HepG2 (cell line): Measurements from ENCODE around the gene PARVB. TPM values are rescaled to one million over a fixed set of nuclear protein-coding genes. Genes with fewer than 3 reads are reported as not detected.

Experiments
- ATAC-seq: fragments of 200-7000 bp; cut with Tn5 transposase; 3 replicates; pipeline ENCODE4 v1.9.1; 2020; ENCODE audit warnings: mild to moderate bottlenecking, moderate library complexity
- BruUV-seq: library from RNA; stranded (reverse); fragments of 400-500 nt; replicated peaks from 2 replicates; lab custom pipeline; 2021; lab: Mats Ljungman, UMichigan
- CTCF ChIA-PET: fragments of 300-600 bp; formaldehyde crosslinking; extraction: SDS; loops from one replicate; lab custom pipeline; 2021; ENCODE audit warnings: low total read pairs, inconsistent platforms, low intra/inter-chr PET ratio; lab: Yijun Ruan, JAX
- POLR2A ChIA-PET: fragments of 350-600 bp; sonication (Branson Sonifier 250); formaldehyde crosslinking; loops from one replicate; lab custom pipeline; 2020; ENCODE audit warnings: antibody characterized with exemption, inconsistent platforms; lab: Yijun Ruan, JAX
- DNase-seq: peaks from one replicate; pipeline ENCODE4 v3.0.0-alpha.2; 2015; ENCODE audit warnings: low spot score
- FAIRE-seq: peaks from 3 replicates; lab custom pipeline; 2011; peaks lifted over from hg19 to GRCh38; lab: Jason Lieb, UNC
- H2AFZ ChIP-seq: one replicate; pipeline ENCODE4 v1.6.1; 2011; ENCODE audit warnings: low read length, inconsistent platforms
- H3K27ac ChIP-seq: fragments of 300-600 bp; 3 replicates; pipeline ENCODE4 v1.8.0; 2011; ENCODE audit warnings: mixed run types, mild to moderate bottlenecking, mixed read lengths, low read length, inconsistent platforms; ENCODE audit not compliant: insufficient read depth; ENCODE audit errors: extremely low read length
- H3K27me3 ChIP-seq, 2 experiments: fragments of 200-600 bp in 1 of 2; 2 replicates in 1 of 2; 3 replicates in 1 of 2; pipeline versions ENCODE4 v1.6.0 to v1.8.0; 2011; ENCODE audit warnings: low read length in 2 of 2, mild to moderate bottlenecking in 2 of 2, moderate library complexity in 2 of 2, inconsistent platforms in 1 of 2; ENCODE audit not compliant: insufficient read depth in 2 of 2, control insufficient read depth in 1 of 2
- H3K36me3 ChIP-seq, 2 experiments: fragments of 200-600 bp in 1 of 2; replicated peaks in 1 of 2; 2 replicates in 1 of 2; 3 replicates in 1 of 2; pipeline versions ENCODE4 v1.5.1 to v1.8.0; 2011; ENCODE audit warnings: low read length in 2 of 2, inconsistent platforms in 1 of 2; ENCODE audit not compliant: insufficient read depth in 2 of 2, control insufficient read depth in 1 of 2
- H3K4me1 ChIP-seq: 2 replicates; pipeline ENCODE4 v1.5.1; 2012; ENCODE audit warnings: low read length, inconsistent platforms; ENCODE audit not compliant: insufficient read depth
- H3K4me2 ChIP-seq: 2 replicates; pipeline ENCODE4 v1.6.0; 2011; ENCODE audit warnings: low read depth, low read length, inconsistent platforms
- H3K4me3 ChIP-seq, 3 experiments: fragments of 200-600 bp in 1 of 3; sonication (generic), shearing (Covaris generic) in 1 of 3; replicated peaks in 1 of 3; 2 replicates each; pipeline ENCODE4 v1.5.1; 2011 to 2016; ENCODE audit warnings: low read length in 3 of 3, inconsistent platforms in 2 of 3, low read depth in 2 of 3, mild to moderate bottlenecking in 2 of 3, control low read depth in 1 of 3, mixed read lengths in 1 of 3; ENCODE audit not compliant: insufficient read depth in 1 of 3
- H3K79me2 ChIP-seq: one replicate; pipeline ENCODE4 v1.6.1; 2011; ENCODE audit warnings: low read length, inconsistent platforms; ENCODE audit not compliant: insufficient read depth
- H3K9ac ChIP-seq: 2 replicates; pipeline ENCODE4 v1.6.0; 2011; ENCODE audit warnings: mild to moderate bottlenecking, low read depth, low read length, inconsistent platforms; ENCODE audit not compliant: insufficient read depth
- H3K9me3 ChIP-seq: 2 replicates; pipeline ENCODE4 v1.5.1; 2012; ENCODE audit warnings: mild to moderate bottlenecking, low read length
- H4K20me1 ChIP-seq: 2 replicates; pipeline ENCODE4 v1.6.0; 2011; ENCODE audit warnings: inconsistent platforms, mild to moderate bottlenecking, low read length, moderate library complexity; ENCODE audit not compliant: insufficient read depth
- ARNTL ChIP-seq: sonication (generic); formaldehyde crosslinking; IDR thresholded peaks from 2 replicates; pipeline ENCODE4 v1.4.0; 2020; ENCODE audit warnings: mild to moderate bottlenecking, missing genetic modification reagents
- CHD2 ChIP-seq: IDR thresholded peaks from 2 replicates; pipeline ENCODE4 v1.6.1; 2011; ENCODE audit warnings: low read depth, low read length, improper control_type of control experiment
- ETS1 ChIP-seq: sonication (generic); formaldehyde crosslinking; IDR thresholded peaks from 2 replicates; pipeline ENCODE4 v1.4.0; 2020; ENCODE audit warnings: missing genetic modification reagents
- FOXP4 ChIP-seq: sonication (generic); formaldehyde crosslinking; IDR thresholded peaks from 2 replicates; pipeline ENCODE4 v1.4.0; 2020; ENCODE audit warnings: missing genetic modification reagents
- KLF6 ChIP-seq: IDR thresholded peaks from 2 replicates; pipeline ENCODE4 v1.8.0; 2016; ENCODE audit warnings: missing biosample characterization, missing genetic modification reagents
- LRRFIP1 ChIP-seq: sonication (generic); formaldehyde crosslinking; conservative IDR thresholded peaks from 2 replicates; pipeline ENCODE4 v1.4.0; 2020; ENCODE audit warnings: missing genetic modification reagents
- NFKBIZ ChIP-seq: IDR thresholded peaks from 2 replicates; pipeline ENCODE4 v1.6.1; 2018; ENCODE audit warnings: missing genetic modification reagents, missing compliant biosample characterization
- RBAK ChIP-seq: sonication (generic); formaldehyde crosslinking; IDR thresholded peaks from 2 replicates; pipeline ENCODE4 v1.5.1; 2020; ENCODE audit warnings: mild to moderate bottlenecking, missing genetic modification reagents
- RFX3 ChIP-seq: IDR thresholded peaks from 2 replicates; pipeline ENCODE4 v1.6.1; 2016; ENCODE audit warnings: missing biosample characterization, missing genetic modification reagents
- TOPORS ChIP-seq: sonication (generic); formaldehyde crosslinking; IDR thresholded peaks from 2 replicates; pipeline ENCODE4 v1.8.0; 2023; ENCODE audit warnings: mild to moderate bottlenecking, missing genetic modification reagents
- ZBTB14 ChIP-seq: sonication (generic); formaldehyde crosslinking; IDR thresholded peaks from 2 replicates; pipeline ENCODE4 v1.4.0; 2020; ENCODE audit warnings: missing genetic modification reagents
- ZFP82 ChIP-seq: sonication (generic); formaldehyde crosslinking; IDR thresholded peaks from 2 replicates; pipeline ENCODE4 v1.5.1; 2020; ENCODE audit warnings: mild to moderate bottlenecking, missing genetic modification reagents, borderline replicate concordance
- ZNF143 ChIP-seq: sonication (generic); formaldehyde crosslinking; IDR thresholded peaks from 2 replicates; pipeline ENCODE4 v1.4.0; 2020; ENCODE audit warnings: missing genetic modification reagents
- ZNF546 ChIP-seq: sonication (generic); formaldehyde crosslinking; conservative IDR thresholded peaks from 2 replicates; pipeline ENCODE4 v1.8.1; 2023; ENCODE audit warnings: mild to moderate bottlenecking, missing genetic modification reagents
- ZNF569 ChIP-seq: sonication (generic); formaldehyde crosslinking; IDR thresholded peaks from 2 replicates; pipeline ENCODE4 v1.5.0; 2020; ENCODE audit warnings: mild to moderate bottlenecking, missing genetic modification reagents, moderate library complexity, borderline replicate concordance
- ZNF614 ChIP-seq: IDR thresholded peaks from 2 replicates; pipeline ENCODE4 v1.6.1; 2018; ENCODE audit warnings: missing biosample characterization, missing genetic modification reagents, inconsistent platforms, borderline replicate concordance
- ZNF776 ChIP-seq: sonication (generic); formaldehyde crosslinking; IDR thresholded peaks from 2 replicates; pipeline ENCODE4 v1.4.0; 2020; ENCODE audit warnings: mild to moderate bottlenecking, missing genetic modification reagents
- ZNF780A ChIP-seq: sonication (generic); formaldehyde crosslinking; IDR thresholded peaks from 2 replicates; pipeline ENCODE4 v1.8.0; 2022; ENCODE audit warnings: mild to moderate bottlenecking, missing genetic modification reagents, moderate library complexity
- WGBS: methylation state at CpG from one replicate; pipeline ENCODE4 v1.1.6; 2017; ENCODE audit warnings: low lambda C conversion rate; 5-methylcytosine and 5-hydroxymethylcytosine counted together
- in situ Hi-C: cut with HindIII; loops from 2 replicates; pipeline ENCODE4 v1.10.0; 2017; ENCODE audit warnings: low pct_unique_long_range_greater_than_20kb; ENCODE audit not compliant: extremely low pct_ligation_motif_present
- intact Hi-C: fragments of 100-400 bp; cut with micrococcal nuclease; formaldehyde crosslinking; loops from one replicate; pipeline ENCODE4 v1.10.0; 2022; ENCODE audit not compliant: unreplicated experiment
- polyA plus RNA-seq, 8 experiments: library from polyadenylated mRNA; depleted of rRNA in 3 of 8; stranded (reverse) in 7 of 8; unstranded in 1 of 8; fragments of >200 nt; fragmentation: Illumina TruSeq in 4 of 8; extraction: Trizol in 4 of 8; gene quantifications; 2 replicates each; pipeline versions ENCODE4 v1.2.1 to v1.2.3, GENCODE V29; 2011 to 2016; ENCODE audit warnings: low read depth in 4 of 8, missing spikeins in 1 of 8, mixed read lengths in 1 of 8; ENCODE audit not compliant: insufficient read depth in 1 of 8
- total RNA-seq, 5 experiments: library from RNA; depleted of rRNA; stranded (reverse); fragments of >200 nt; fragmentation: Illumina TruSeq; extraction: Trizol; gene quantifications; 2 replicates each; pipeline ENCODE4 v1.2.3, GENCODE V29; 2016; ENCODE audit warnings: low read depth in 1 of 5

The PARVB gene
- total and polyA plus RNA-seq, 2 of the 13 experiments (the other 11 are each of a cell fraction or from before 2014, with no cell fraction given) = 0.11 to 0.15 TPM

- no peaks in the 10 kb centered on the region for H4K20me1 ChIP-seq
- BruUV-seq = no TSS peak
- ATAC-seq = no peak
- in situ Hi-C loops = no loop called here
- no peak overlapping the region for H2AFZ ChIP-seq
- no peak for FAIRE-seq
- H3K79me2 ChIP-seq = no peaks in the 10 kb centered on the region
- no peaks in the 10 kb centered on the region for H3K36me3 ChIP-seq
- no peaks in the 10 kb centered on the region for H3K9me3 ChIP-seq
- H3K9ac ChIP-seq = no peak overlapping the region
- DNase-seq = no peak
- WGBS = 36% methylated on average over 8 of the region's 11 CpGs
- POLR2A ChIA-PET = no interaction called here
- H3K4me3 ChIP-seq = no peak overlapping the region
- TF ChIP-seq ZNF776 = no peak
- no peak for TF ChIP-seq ETS1 (CRISPR knock-in tag)
- no peak for TF ChIP-seq ZBTB14
- no peak for TF ChIP-seq RFX3 (CRISPR knock-in tag)
- no peak for TF ChIP-seq RBAK
- TF ChIP-seq ZFP82 (CRISPR knock-in tag) = no peak
- TF ChIP-seq LRRFIP1 (CRISPR knock-in tag) = no peak
- TF ChIP-seq TOPORS (CRISPR knock-in tag) = no peak
- no peak for TF ChIP-seq ARNTL (CRISPR knock-in tag)
- no peak for TF ChIP-seq NFKBIZ
- TF ChIP-seq ZNF780A (CRISPR knock-in tag) = no peak
- no peak for TF ChIP-seq FOXP4 (CRISPR knock-in tag)
- no peak for TF ChIP-seq ZNF569 (CRISPR knock-in tag)
- no peak for TF ChIP-seq ZNF143 (CRISPR knock-in tag)
- no peak for TF ChIP-seq KLF6
- TF ChIP-seq CHD2 = no peak
- TF ChIP-seq ZNF546 (CRISPR knock-in tag) = no peak
- TF ChIP-seq ZNF614 (CRISPR knock-in tag) = no peak
- TF ChIP-seq, all 625 proteins: peak for 0
- Histone ChIP-seq H3K4me1 (peaks cover 8% of the 10 kb centered on the region), H3K4me2 (no peak overlapping the region), H3K27ac (no peak overlapping the region), H3K27me3 (peaks cover 0 to 26% of the 10 kb centered on the region in 2 experiments; a peak in 4 of 5 replicates)
- intact Hi-C loops = no loop called here
- CTCF ChIA-PET = no interaction called here
These were observed 72.6 kb downstream of the PARVB start for GRCh38 chr22:44096736-44097135.
